Fibroblast of upper back skin (primary cell): ENCODE data around the gene ZBTB20.

Experiments
- DNase-seq: peaks from one replicate; pipeline ENCODE4 v3.0.0-alpha.2; 2013

ZBTB20 gene

DNA sequence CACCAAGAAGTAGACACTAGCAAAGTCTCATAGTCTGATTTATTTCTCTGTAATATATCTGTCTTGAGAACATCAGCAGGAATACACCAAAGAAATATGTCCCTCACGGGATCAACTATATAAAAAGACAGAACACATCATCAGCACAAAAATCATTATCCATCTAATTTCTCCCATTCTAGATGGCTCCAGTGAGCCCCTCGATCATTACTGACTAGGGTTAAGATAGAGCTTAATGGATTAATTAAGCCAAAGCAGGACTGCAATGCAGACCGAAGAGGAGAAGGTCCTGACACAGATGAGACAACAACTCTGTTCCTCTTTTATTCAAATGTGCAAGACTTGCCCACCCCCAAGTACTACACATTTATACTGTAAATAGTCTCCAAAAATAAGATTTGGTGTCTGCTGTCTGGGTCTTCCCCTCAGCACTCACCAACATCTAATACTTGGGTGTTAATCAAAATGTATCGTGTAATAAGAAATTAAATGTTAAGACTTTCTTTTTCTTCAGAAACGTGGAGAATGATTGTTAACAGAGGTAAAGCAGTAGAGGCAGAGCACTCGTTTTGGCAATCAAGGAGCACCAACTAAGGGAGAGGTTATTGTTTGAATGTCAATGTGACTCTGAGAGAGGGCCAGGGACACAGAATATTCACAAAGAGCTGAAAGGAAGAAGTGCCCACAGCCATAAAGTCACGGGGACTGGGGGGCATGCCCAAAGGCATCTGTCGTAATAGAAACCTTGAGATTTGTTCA is 719.6 kb downstream of the ZBTB20 start:
- no peak for DNase-seq

DNA sequence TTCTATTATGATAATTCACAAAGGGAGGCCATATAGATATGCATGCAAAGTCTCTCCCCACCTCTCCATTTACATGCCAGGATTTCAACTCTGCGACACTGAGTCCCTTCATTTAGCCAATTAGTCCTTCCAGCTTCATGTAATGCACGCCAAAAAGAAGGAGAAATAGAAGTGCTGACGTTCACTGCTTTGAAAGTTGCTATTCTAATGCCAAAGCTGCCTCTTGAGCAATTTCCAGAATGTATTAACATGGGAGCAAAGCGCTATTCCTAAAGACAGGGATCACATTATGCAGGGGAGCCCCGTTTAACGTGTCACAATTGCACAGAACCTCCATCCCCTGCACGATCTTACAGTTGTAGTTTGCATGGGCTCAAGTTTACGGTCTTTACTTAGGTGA is 722.8 kb downstream of the ZBTB20 start:
- no peak for DNase-seq

DNA sequence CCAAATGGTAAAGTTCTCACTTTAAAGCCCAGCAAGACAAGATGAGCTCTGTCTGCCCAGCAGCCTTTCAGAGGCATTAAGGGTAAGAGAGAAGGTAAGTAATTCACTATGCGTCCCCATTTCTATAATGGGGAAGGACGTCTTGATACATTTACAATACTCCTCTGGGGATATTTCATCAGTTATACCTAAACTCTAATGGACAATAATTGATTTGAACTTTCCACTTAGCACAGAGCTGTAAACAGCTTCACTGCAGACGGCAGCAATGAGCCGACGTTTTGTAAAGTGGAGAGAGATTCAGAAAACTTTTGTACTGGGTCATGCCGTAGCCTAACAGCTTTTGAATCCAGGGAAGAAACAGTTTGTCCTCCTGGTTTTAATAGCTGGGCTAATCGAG is 725.9 kb downstream of the ZBTB20 start:
- DNase-seq: no peak

DNA sequence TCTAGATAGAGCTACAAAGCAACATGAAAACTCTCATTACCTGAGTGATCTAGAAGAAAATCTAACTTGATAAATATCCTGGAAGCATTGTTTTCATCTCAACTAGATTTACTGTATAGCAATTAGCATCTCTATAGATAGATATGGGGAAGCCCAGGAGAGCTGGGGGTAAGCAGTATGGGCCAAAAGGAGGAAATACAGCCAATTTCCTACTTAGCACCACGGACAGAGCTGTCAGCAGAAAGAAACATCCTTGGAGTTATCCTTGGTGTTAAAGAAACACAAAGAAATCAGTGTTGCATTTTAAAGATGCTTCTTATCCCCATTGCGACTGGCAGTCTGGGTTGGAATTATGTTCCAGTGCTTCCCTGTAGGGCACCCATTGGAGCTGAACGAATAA is 727.0 kb downstream of the ZBTB20 start:
- no peak for DNase-seq

DNA sequence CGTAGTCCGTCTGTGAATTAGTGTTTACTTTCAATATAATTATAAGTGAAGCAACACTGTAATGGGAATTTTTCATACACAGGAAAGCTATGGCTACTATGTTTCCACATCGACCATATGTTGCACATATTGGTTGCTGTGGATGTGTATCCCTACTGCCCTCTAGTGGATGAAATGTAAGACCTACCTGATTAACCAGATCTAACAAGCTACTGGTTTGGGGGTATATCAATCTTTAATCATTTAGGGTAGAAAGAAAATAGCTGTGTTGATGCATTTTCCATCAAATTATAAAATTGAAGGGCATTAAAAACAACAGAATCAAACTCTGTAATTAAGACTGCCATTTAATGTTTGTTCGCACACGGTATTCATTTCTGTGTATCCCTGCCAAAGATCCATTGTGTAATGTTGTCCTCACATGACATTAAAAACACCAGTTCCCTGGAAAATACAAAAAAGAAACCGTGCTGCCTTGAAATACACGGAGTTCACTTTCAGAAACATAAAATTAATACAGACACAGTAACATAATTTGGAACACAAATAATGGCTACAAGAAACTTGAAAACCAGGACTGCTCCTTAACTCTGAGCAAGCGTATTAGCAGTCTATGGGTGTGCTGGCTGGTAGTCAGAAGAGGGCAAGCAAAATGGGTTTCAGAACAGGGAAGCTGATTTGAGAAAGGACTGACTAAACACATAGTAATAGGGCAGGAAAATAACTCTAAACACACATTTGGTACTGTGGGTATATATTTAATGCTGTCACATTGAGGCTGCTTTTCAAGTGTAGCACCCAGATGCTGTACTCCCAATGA is 728.2 kb downstream of the ZBTB20 start:
- DNase-seq: peak; percentile 83

DNA sequence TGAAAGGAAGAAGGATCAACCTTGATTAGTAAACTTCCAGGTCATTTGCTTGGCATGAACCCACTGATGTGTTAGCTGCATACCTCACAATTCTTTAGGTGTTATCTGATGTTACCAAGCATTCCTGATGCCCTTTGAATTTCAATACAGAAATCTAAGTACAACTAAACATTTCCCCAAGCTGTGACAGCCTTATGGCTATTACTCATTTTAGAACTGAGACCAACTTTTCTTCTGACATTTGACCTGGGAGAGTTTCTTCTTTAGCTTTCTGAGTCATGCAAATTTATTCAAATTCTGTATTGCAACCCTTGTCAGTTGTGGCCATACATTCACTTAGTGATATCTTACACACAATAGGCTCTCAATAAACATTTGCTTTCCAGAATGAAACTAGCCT is 729.0 kb downstream of the ZBTB20 start:
- no peak for DNase-seq

DNA sequence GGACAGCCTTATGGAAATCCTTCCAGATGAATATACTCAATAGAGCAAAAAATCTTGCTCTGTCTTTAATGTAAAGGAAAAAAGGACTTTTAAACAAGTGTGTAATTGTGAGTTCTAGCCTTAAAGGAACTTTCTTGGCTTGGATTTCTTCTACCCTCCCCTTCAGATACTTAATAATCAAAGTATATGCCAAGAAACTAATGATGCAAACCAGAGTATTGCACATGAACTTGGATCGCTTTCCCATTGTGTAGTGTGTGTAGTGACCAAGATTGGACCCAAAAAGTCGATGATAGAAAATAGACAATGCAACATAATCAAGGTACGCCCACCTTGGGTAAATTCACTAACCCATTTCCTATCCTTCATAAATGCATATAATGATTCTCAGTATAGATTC is 729.4 kb downstream of the ZBTB20 start:
- no peak for DNase-seq

DNA sequence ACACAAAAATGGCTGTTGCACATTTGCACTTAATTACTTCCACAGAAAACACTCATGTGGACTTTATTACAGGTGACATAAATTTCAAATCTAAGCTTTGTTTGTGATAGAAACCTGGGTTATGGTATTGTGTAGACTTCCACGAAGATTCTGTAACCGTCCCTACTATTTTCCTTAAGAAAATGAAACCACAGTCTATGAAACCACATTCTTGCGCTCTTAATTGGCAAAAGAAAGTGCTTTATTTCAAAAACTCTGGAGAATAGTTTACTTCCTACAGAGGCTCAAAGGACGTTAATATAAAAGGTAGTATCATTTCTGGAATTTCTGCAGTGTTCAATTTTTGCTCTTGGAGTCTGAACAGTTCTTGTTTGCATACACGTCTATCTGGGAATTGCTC is 729.8 kb downstream of the ZBTB20 start:
- DNase-seq: no peak

DNA sequence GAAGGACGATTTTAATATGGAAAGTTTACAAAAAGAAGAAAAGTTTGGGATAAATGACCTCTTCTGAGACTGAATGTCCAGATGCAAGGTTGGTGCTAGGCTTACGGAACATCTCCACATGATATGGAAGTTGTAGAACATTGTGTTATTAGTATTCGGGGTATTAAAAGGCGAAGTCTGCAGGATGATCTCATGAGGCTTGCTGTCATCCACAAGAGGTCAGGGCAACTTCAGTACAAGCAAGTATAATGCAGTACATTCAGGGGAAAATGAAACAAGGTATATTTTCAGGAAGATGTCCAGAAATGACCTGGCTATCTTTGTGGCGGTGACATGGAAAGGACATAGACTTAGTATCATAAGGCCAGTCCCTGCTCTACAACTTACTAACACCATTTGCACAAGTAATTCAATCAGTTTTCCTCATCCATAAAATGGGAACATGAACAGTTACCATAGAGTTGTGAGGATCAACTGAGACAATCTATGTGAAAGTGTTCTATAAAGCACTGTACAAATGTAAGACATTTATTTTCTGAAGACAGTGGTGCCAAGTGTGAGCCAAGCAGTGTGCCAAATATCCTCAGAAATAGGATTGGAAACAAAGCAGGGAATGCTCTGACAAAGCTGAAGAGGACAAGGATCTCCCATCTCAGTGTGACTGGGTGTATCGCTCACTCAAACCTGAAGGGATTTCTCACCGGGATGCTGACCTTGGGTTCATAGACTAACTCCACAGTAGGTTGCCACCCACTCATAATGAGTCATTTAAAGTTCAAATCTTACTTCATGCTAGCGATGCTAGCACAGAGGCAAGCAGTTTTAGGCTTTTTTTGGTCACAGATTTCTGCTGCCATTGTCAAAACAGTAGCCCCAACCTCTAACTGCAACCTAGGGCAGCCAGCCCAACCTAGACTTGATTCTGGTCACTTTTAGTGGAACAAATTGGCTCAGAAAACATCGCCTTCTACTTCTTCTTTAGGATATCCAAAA is 735.0 kb downstream of the ZBTB20 start:
- peak; percentile 47 for DNase-seq

DNA sequence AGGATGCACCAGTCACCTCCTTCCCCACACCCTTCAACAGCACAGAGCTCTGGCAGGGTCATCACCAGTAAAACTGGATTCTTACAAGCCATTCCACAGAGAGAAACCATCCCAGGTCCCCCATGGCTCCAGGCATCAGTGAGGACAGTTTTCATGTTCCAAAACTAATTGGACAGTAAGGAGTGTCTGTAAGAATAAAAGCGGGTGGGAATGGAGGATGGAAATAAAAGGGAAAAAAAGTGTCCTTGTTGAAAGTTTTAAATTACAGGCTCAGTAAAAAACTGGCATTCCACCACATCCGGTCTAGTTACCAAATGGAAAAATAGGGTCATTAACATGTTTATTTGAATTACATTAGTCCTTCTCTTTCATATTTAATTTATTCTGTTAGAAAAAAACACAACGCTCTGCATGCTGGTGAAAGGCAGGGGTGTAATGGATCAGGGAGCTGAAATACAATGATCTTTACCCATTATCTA is 735.9 kb downstream of the ZBTB20 start:
- peak; percentile 41 for DNase-seq

DNA sequence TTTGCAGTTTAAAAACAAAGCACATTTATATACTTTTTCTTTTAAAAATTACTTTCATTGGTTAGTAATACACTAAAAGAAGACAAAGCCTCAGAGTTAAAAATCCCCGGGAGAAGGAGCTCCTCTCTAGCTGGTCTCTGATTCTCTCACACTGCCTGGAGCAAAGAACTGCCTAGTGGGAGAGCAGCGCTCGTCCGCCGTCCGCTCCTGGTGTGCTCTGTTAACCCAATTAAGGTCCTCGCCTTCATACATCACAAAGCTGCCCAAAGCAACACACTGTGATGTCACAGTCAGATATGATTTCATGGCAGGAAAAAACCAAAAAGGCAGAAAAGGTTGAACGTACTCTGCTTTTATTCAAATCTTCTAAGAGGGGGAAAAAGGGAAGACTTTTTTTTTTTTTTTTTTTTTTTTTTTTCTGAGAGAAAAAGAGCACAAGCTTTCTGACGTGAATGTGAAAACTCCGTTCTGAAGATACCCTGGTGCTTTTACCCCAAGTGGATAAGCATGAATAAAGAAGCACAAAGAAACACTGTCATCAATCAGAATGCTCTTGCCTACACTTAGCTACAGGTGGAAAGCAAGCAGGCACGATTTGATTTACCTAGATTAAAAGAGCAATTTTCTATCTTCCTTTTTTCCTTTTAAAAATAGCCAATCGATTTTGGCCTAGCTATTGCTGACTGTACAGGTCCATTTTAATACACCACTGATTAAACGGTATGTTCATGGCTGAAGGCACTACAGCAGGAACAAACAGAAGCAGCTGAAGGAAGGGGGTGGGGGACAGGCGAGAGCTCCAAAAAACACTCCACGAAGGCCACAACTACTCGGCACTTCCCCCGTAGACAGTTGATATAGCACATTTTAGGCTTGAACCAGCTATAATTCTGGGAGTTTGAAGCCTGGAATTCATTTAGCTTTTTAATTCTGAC is 738.1 kb downstream of the ZBTB20 start:
- DNase-seq: no peak

DNA sequence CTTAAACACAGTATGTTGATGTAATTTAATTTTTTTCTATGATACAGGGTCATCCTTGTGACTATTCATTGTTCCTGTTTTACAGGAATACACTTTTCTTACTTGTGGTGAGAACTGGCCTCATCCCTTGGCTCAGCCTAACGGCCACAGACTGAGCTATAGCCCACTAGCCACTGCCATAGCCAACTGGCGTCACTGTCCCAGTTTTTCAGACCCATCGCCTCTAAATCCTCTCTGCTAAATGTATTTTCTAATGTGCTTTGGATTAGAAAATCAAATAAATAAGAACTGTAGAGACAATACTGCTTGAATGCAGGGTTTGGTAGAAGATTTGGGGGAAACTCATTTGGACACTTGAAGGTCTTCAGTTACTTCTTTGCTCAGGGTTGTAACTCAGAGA is 740.2 kb downstream of the ZBTB20 start:
- no peak for DNase-seq

DNA sequence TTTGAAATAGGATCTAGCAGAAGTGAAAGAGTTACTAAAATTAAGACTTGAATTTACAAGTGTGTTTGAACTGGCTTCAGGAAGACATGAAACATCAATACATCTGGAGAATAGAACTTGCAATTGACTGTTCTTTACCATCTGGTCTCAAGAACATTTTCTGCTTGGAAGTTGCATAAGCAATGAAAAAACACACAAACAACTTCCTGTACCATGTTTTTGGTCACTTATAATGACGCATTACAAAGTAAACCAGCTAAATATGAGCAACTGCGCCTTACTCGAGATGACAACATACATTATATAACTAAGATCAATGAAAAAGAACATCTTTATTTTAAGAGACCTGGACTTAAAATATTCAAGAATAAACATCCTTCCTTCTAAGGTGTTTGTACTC is 740.8 kb downstream of the ZBTB20 start:
- no peak for DNase-seq

DNA sequence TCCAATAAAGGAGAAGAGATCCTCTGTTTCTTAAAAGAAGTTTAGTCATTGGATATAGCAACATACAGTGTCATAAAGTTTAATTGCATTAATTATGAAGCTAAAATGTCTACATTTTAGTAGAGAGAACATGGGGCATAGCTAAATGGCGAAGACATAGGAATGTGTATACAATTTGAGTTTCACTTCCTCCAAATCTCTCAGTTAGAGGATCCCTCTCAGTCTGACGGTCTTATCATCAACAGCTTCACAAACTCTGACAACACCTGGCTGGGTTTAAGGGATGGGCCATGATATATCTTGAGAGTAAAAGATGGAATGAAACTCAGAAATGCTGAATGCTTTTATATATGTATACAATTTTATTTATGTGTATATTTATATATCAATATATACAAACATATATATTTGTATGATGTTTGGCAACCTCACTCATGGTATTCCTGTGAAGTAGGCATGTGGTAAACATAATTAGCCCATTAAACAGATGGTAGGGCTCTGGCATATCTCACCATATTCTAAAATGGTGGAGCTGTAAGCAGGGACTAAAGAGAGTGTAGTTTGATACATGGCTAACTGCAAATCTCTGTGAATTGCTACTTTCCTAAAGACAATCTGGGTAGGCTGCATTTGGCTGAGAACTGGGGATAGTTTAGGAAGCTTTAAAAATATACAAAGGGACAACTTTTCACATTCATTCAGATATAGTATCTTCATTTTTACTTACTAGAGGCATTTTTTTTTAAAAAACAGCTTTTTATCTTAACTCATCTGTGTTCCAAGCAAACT is 741.7 kb downstream of the ZBTB20 start:
- no peak for DNase-seq

DNA sequence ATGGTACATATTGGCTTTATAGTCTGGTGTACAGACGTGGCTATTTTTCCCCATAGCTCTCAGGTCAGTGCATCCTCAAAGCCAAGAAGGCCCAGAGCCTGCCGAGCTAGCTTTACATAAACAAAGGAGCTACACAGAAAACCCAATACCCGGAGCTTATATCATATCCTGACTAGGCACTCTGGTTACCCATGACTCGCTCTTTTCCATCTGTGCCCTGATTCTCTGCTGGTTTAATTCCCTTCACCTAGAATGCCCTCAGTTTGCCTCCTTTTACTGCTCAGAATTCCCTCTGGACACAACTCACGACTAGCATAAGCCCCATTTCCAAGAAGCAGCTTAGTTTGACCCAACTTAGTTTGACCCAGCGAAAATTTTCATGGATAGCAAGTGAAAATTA is 742.5 kb downstream of the ZBTB20 start:
- peak; percentile 21 for DNase-seq

DNA sequence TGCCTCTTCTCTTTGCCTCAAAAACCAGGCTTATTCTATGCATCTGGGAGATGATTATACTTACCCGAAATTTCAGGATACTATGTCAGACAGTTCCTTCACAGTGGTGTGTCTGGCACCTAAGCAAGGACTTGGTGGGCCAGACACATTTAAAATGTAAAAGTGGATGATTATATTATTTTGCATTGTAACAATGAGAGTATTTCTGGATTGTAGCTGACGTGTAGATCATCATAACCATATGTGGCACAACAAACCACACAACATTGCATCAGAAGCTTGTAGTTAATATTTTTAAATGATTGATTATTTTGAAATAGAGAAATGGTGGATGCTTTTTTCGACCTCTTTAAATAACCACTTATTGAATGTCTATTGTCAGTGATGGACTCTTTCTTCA is 744.2 kb downstream of the ZBTB20 start:
- peak; percentile 13 for DNase-seq

DNA sequence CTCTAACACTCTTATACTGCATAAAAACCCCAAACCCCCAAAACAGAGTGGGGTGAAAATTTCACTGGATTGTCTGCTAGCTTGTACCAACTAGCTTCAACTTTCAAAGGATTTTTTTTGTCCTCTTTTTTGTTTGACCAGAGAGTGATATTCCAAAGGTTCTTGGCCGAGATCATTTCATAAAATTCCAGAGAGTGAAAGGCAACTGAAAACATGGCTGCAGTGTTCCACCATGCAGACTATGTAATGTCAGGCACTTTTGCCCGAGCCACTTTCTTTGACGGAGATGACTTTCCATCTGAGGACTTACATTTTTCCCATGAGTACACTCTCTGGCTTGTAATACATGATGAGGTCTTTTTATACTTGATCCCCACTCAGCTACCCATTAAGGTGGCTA is 745.7 kb downstream of the ZBTB20 start:
- no peak for DNase-seq

DNA sequence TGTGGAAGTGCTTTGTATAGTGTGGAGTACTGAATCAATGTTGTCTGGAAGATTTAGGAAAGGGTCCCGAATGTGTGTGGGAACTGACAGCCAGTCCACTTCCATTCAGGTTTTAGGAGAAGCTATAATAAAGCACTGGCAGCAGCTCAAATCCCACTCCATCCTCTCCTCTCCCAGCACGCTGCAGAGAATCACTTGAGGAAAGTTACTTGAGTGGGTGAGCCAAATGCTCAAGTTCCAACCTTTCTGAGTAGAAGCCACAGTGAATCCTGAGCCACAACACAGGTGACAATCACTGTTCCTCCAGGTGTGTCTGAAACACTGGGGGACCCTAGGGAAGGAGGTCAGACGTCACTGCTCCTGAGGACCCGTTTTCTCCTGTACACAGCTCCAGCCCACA is 746.7 kb downstream of the ZBTB20 start:
- no peak for DNase-seq

DNA sequence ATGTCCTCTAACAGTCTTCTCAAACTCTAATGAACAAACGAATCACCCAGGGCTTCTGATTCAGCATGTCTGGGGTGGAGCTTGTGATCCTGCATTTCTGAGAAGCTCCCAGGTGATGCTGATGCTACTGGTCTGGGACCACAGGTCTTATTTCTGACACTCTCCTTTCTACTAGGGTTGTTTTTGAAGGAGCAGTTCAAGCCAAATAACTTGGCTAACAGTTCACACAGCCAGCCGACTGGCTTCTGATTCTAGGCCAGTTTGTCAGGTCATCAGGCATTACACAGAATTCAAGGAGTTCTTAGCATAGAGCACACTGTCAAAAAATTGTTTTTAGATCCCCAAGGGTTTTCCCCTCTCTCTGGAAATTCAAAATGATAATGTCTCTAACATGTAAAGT is 752.5 kb downstream of the ZBTB20 start:
- no peak for DNase-seq

DNA sequence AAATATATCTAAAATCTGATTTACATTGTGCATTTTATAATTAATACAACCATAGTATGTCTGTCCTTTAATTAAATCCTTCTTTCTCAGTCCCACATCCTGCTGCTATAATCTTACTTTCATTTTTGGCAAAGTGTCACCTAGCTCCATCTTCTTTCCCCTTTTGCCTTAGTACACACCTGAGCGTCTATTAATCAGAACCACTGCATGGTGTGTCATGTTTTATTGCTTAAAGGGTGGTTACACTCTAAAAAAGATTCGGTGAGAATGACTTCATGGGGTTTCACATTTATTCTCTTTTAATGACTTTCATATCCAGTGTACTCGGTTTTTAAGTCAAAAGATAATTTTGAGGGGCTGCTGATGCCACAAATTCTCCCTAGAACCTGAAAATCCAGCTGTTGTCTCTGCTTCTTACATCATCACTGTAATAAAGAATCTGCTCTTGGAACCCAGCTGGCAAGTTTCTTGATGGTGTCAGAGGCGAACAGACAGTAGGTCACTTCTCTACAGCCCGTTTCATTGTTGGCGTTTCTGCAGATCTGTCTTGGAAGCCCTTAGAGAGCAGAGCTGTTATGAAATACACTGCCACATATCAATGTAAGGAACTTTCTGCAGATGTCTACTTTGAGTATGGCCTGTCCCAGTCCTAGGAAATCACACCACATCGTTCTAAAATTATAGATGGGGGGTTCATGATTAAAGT is 753.6 kb downstream of the ZBTB20 start:
- DNase-seq: no peak
